22Rv1 (cell line): ENCODE measurements around the gene ELF4.
"Not testable (repeated sequence)": the region's sequence is repeated elsewhere in the genome, so short reads cannot be mapped to it uniquely, and the experiment has no call there.

Source experiments
- H3K27ac ChIP-seq: fragments of 450-650 bp; 2 replicates; pipeline ENCODE4 v1.5.1; 2017
- CTCF ChIP-seq: fragments of 450-650 bp; IDR thresholded peaks from 2 replicates; pipeline ENCODE4 v1.5.1; 2017; ENCODE audit warnings: mild to moderate bottlenecking
- ZFX ChIP-seq: fragments of 450-650 bp; IDR thresholded peaks from 2 replicates; pipeline ENCODE4 v1.6.1; 2017; ENCODE audit warnings: antibody characterized with exemption, borderline replicate concordance

The ELF4 gene

GRCh38 chrX:130120746-130121504, 10.6 kb upstream of the ELF4 start:
- TF ChIP-seq ZFX = no peak
- TF ChIP-seq CTCF = peak; percentile 82
- H3K27ac ChIP-seq = no peak overlapping the region

- TF ChIP-seq ZFX = no peak
- TF ChIP-seq CTCF = no peak
- H3K27ac ChIP-seq = no peak overlapping the region
Measured at GRCh38 chrX:130120321-130120731, 10.0 kb upstream of the ELF4 start.

GRCh38 chrX:130119312-130119898, 9.1 kb upstream of the ELF4 start:
- H3K27ac ChIP-seq = no peak overlapping the region
- TF ChIP-seq CTCF = no peak
- TF ChIP-seq ZFX = no peak

GRCh38 chrX:130118441-130119311, 8.4 kb upstream of the ELF4 start:
- TF ChIP-seq CTCF (no peak), ZFX (no peak)
- H3K27ac ChIP-seq = no peak overlapping the region

GRCh38 chrX:130117166-130117565, 6.9 kb upstream of the ELF4 start:
- TF ChIP-seq CTCF (no peak), ZFX (no peak)
- H3K27ac ChIP-seq = no peak overlapping the region

- not testable (repeated sequence) for H3K27ac ChIP-seq
Measured at GRCh38 chrX:130115119-130115885, 5.0 kb upstream of the ELF4 start.

- TF ChIP-seq CTCF = no peak
- TF ChIP-seq ZFX = no peak
- no peak overlapping the region for H3K27ac ChIP-seq
Measured at GRCh38 chrX:130114141-130114588, 3.9 kb upstream of the ELF4 start.
